ENCODE measurements around the gene MACROD1. TPM values are rescaled to one million over a fixed set of nuclear protein-coding genes. Genes with fewer than 3 reads are reported as not detected.

The MACROD1 gene
- total and polyA plus RNA-seq, 2 donors, result 9.7 to 16.6 TPM

DNA sequence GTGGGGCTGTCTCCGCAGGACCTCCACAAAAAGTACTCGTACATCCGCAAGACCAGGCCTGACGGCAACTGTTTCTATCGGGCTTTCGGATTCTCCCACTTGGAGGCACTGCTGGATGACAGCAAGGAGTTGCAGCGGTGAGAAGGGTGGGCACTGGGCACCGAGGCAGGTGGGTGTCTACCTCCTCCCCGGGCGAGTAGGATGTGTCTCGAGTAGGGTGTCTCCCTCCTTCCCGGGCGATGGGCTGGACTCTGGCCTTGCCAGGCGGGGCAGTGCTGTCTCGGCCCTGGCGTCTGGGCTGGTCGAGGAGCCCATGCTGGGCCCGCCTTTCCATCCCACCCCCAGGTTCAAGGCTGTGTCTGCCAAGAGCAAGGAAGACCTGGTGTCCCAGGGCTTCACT is 169.4 kb downstream of the MACROD1 start:
- no peak for DNase-seq (ENCODE audit: low read depth in 6 of 9, low spot score in 9 of 9)
- Histone ChIP-seq H3K36me3 (ENCODE audit: control insufficient read depth in 2 of 2, insufficient read depth in 2 of 2, low read length in 1 of 2) (peaks cover 53 to 59% of the 10 kb centered on the region in 2 donors), H3K4me3 (ENCODE audit: low read length in 2 of 2) (no peak overlapping the region), H3K4me1 (ENCODE audit: control insufficient read depth in 2 of 2, insufficient read depth in 2 of 2, low read length in 2 of 2) (peaks cover 6 to 16% of the 10 kb centered on the region in 2 donors), H3K27ac (ENCODE audit: low read depth in 1 of 2, low read length in 1 of 2) (no peak overlapping the region), H3K9me3 (ENCODE audit: control insufficient read depth in 2 of 2, insufficient read depth in 1 of 2, low read length in 1 of 2) (no peaks in the 10 kb centered on the region), H3K27me3 (ENCODE audit: control insufficient read depth in 2 of 2, insufficient read depth in 1 of 2, low read length in 1 of 2) (peaks cover 22 to 28% of the 10 kb centered on the region in 2 donors)
- 97% methylated on average over 18 of the region's 18 CpGs for WGBS

DNA sequence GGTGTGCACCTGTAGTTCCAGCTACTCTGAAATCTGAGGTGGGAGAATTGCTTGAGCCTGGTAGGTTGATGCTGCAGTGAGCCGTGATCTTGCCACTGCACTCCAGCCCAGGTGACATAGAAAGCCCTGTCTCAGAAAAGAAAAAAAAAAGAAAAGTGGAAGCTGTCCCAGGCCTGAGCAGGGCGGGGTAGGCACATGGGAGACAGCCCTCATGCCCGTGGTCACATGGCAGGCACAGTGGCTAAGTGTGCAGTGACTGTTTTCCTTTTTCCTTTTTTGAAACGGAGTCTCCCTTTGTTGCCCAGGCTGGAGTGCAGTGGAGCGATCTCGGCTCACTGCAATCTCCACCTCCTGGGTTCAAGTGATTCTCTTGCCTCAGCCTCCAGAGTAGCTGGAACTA is 171.9 kb downstream of the MACROD1 start:
- no peak overlapping the region for H3K4me3 ChIP-seq (ENCODE audit: low read length in 2 of 2)
- DNase-seq (ENCODE audit: low read depth in 6 of 9, low spot score in 9 of 9), result no peak
- WGBS, result 97% methylated on average over 6 of the region's 6 CpGs
- H3K27me3 ChIP-seq (ENCODE audit: control insufficient read depth in 2 of 2, insufficient read depth in 1 of 2, low read length in 1 of 2), result peaks cover under 1 to 5% of the 10 kb centered on the region in 2 donors
- H3K27ac ChIP-seq (ENCODE audit: low read depth in 1 of 2, low read length in 1 of 2), result no peak overlapping the region
- H3K36me3 ChIP-seq (ENCODE audit: control insufficient read depth in 2 of 2, insufficient read depth in 2 of 2, low read length in 1 of 2), result peaks cover 71 to 73% of the 10 kb centered on the region in 2 donors
- H3K9me3 ChIP-seq (ENCODE audit: control insufficient read depth in 2 of 2, insufficient read depth in 1 of 2, low read length in 1 of 2), result no peaks in the 10 kb centered on the region
- H3K4me1 ChIP-seq (ENCODE audit: control insufficient read depth in 2 of 2, insufficient read depth in 2 of 2, low read length in 2 of 2), result no peaks in the 10 kb centered on the region

DNA sequence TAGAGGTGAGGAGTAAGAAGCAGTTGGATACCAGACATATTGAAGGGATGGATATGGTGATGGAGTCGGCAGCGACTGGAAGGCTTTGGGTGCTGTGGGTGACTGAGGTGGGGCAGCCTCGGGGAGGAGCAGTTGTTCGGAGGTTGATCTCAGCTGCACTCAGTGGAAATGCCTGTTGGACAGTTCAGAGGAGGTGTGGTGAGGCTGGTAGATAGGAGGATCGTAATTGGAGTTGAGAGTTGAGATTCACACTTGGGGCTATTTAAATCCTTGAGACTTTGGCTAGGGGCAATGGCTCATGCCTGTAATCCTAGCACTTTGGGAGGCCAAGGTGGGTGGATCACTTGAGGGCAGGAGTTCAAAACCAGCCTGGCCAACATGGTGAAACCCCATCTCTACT is 172.8 kb downstream of the MACROD1 start:
- H3K4me1 ChIP-seq (ENCODE audit: control insufficient read depth in 2 of 2, insufficient read depth in 2 of 2, low read length in 2 of 2), result peaks cover 0 to 2% of the 10 kb centered on the region in 2 donors
- no peak overlapping the region for H3K27ac ChIP-seq (ENCODE audit: low read depth in 1 of 2, low read length in 1 of 2)
- H3K27me3 ChIP-seq (ENCODE audit: control insufficient read depth in 2 of 2, insufficient read depth in 1 of 2, low read length in 1 of 2), result no peaks in the 10 kb centered on the region
- H3K4me3 ChIP-seq (ENCODE audit: low read length in 2 of 2), result no peak overlapping the region
- H3K36me3 ChIP-seq (ENCODE audit: control insufficient read depth in 2 of 2, insufficient read depth in 2 of 2, low read length in 1 of 2), result peaks cover 73 to 76% of the 10 kb centered on the region in 2 donors
- WGBS, result 98% methylated on average over 5 of the region's 5 CpGs
- H3K9me3 ChIP-seq (ENCODE audit: control insufficient read depth in 2 of 2, insufficient read depth in 1 of 2, low read length in 1 of 2), result no peaks in the 10 kb centered on the region
- no peak for DNase-seq (ENCODE audit: low read depth in 6 of 9, low spot score in 9 of 9)

DNA sequence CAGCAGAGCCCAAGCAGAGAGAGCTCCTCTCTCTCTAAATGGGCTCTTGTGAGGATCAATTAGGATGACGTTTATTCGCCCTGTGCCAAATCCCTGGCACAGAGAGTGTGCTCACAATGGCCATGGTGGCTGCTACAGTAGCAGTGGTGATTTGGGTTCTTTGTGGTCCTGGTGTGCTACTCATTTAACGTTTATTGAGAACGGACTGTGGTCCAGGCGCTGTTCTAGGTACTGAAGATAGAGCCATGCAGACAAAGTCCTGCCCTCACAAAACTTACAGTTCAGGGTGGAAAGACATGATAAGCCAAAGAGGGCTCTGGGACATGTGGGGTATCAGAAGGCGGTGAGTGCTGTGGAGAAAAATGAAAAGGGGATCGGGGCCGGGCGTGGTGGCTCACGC is 174.4 kb downstream of the MACROD1 start:
- H3K4me1 ChIP-seq (ENCODE audit: control insufficient read depth in 2 of 2, insufficient read depth in 2 of 2, low read length in 2 of 2), result peaks cover 7 to 11% of the 10 kb centered on the region in 2 donors
- H3K4me3 ChIP-seq (ENCODE audit: low read length in 2 of 2), result no peak overlapping the region
- no peaks in the 10 kb centered on the region for H3K9me3 ChIP-seq (ENCODE audit: control insufficient read depth in 2 of 2, insufficient read depth in 1 of 2, low read length in 1 of 2)
- H3K27me3 ChIP-seq (ENCODE audit: control insufficient read depth in 2 of 2, insufficient read depth in 1 of 2, low read length in 1 of 2), result no peaks in the 10 kb centered on the region
- DNase-seq (ENCODE audit: low read depth in 6 of 9, low spot score in 9 of 9), result no peak
- 98% methylated on average over 10 of the region's 10 CpGs for WGBS
- H3K36me3 ChIP-seq (ENCODE audit: control insufficient read depth in 2 of 2, insufficient read depth in 2 of 2, low read length in 1 of 2), result peaks cover 57 to 64% of the 10 kb centered on the region in 2 donors
- H3K27ac ChIP-seq (ENCODE audit: low read depth in 1 of 2, low read length in 1 of 2), result no peak overlapping the region

DNA sequence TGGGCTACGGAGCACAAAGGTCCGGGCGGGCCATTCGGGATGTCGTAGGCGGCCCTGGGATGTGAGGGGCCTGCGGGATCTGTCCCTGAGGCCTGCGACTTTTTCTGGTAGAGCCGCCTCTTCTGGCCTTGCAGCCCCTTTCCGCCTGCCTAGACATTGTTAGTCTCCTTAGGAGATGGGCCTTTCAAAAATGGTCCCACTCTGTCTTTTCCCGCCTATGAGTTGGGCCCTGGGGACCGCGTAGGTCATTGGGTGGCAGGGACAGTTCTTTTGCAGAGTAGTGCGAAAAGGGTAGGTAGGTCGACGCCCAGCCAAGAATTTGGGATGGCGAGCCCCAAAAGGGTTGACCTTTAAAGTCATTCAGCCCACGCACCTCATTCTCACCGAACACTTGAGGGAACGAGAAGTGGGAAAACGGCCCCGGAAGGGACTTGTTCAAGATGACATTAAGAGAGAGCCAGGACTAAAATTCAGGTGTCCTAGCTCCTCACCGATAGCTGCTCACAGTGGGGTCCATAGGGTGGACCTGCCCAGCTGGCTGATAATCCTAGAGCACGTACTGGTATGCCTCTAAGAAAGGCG is 178.9 kb downstream of the MACROD1 start:
- no peak for DNase-seq (ENCODE audit: low read depth in 6 of 9, low spot score in 9 of 9)
- Histone ChIP-seq H3K9me3 (ENCODE audit: control insufficient read depth in 2 of 2, insufficient read depth in 1 of 2, low read length in 1 of 2) (no peaks in the 10 kb centered on the region), H3K4me1 (ENCODE audit: control insufficient read depth in 2 of 2, insufficient read depth in 2 of 2, low read length in 2 of 2) (peaks cover 11 to 27% of the 10 kb centered on the region in 2 donors), H3K27me3 (ENCODE audit: control insufficient read depth in 2 of 2, insufficient read depth in 1 of 2, low read length in 1 of 2) (no peaks in the 10 kb centered on the region), H3K4me3 (ENCODE audit: low read length in 2 of 2) (peak overlapping the region; percentile 81 to 97), H3K27ac (ENCODE audit: low read depth in 1 of 2, low read length in 1 of 2) (peak overlapping the region in 1 of 2 donors; percentile 17), H3K36me3 (ENCODE audit: control insufficient read depth in 2 of 2, insufficient read depth in 2 of 2, low read length in 1 of 2) (peaks cover 26 to 32% of the 10 kb centered on the region in 2 donors)
- 58% methylated on average over 25 of the region's 25 CpGs for WGBS

DNA sequence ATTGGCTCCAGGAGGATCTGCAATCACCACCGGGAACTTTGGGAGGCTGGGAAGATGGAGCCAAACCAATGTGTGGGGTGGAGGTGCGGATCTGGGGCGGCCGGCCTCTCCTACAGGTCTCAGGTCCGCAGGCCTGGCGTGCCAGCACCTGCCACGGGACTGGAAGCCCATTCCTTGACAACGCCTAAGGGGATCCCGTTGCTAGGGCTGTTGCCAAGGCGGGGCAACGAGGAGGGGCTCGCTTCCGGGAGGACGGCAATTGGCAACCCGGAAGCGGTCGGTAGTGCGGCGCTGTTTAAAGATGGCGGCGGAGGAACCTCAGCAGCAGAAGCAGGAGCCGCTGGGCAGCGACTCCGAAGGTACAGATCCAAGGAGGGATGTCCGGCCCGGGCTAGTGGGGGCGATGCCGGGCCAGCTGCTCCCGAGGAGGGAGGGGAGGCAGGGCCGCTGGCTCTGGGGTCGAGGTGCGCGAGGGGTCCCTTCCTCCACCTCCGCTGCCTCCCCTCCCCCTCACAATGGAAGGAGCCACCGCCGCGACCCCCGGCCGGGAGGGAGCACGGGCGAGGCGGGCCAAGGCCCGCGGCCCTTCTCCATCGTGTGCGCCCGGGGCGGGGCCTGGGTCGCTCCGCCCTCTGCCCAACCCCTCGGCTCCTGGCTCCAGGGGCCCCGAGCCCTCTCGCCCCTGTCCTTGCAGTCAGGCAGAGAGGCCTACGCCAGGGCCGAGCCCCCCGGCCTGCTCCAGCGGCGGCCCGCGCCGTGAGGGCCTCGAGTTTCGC is 179.6 kb downstream of the MACROD1 start, which contains the start of gene OTUB1:
Gene OTUB1 (plus strand): TSS at position 283 of the 776 bp plus-strand sequence. CDS start 19 bp downstream, at position 302.
- peaks cover 11 to 27% of the 10 kb centered on the region in 2 donors for H3K4me1 ChIP-seq (ENCODE audit: control insufficient read depth in 2 of 2, insufficient read depth in 2 of 2, low read length in 2 of 2)

DNA sequence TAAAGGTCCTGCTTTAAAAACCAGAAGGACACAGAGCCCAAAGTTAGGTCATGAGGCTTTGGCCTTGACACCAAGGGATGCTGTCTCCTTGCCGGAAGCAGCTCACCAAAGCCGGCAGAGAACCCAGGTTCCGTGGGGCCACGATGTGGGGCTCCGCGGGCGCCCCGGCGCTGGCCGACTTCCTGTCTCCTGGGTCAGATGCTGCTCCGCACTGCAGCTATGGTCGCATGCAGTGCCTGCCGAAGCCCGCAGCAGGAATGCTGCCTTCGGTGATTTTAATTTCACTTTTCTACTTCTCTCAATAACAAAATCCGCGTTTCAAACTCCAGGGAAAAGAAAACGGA is 180.1 kb downstream of the MACROD1 start:
- H3K27ac ChIP-seq (ENCODE audit: low read depth in 1 of 2, low read length in 1 of 2), result peak overlapping the region; percentile 69 to 85
- no peaks in the 10 kb centered on the region for H3K9me3 ChIP-seq (ENCODE audit: control insufficient read depth in 2 of 2, insufficient read depth in 1 of 2, low read length in 1 of 2)
- H3K27me3 ChIP-seq (ENCODE audit: control insufficient read depth in 2 of 2, insufficient read depth in 1 of 2, low read length in 1 of 2), result no peaks in the 10 kb centered on the region
- peaks cover 16 to 22% of the 10 kb centered on the region in 2 donors for H3K36me3 ChIP-seq (ENCODE audit: control insufficient read depth in 2 of 2, insufficient read depth in 2 of 2, low read length in 1 of 2)
- DNase-seq (ENCODE audit: low read depth in 6 of 9, low spot score in 9 of 9), result peak in 5 of 9 donors; percentile 46 to 79 (median 61)
- WGBS, result under 1% methylated on average over 18 of the region's 18 CpGs
- peaks cover 11 to 27% of the 10 kb centered on the region in 2 donors for H3K4me1 ChIP-seq (ENCODE audit: control insufficient read depth in 2 of 2, insufficient read depth in 2 of 2, low read length in 2 of 2)
- H3K4me3 ChIP-seq (ENCODE audit: low read length in 2 of 2), result peak overlapping the region; percentile 81 to 97

More for the DNA sequence above, 179.6 kb downstream of the MACROD1 start, which contains the start of gene OTUB1:
- Histone ChIP-seq H3K27me3 (ENCODE audit: control insufficient read depth in 2 of 2, insufficient read depth in 1 of 2, low read length in 1 of 2) (no peaks in the 10 kb centered on the region), H3K36me3 (ENCODE audit: control insufficient read depth in 2 of 2, insufficient read depth in 2 of 2, low read length in 1 of 2) (peaks cover 22 to 28% of the 10 kb centered on the region in 2 donors), H3K9me3 (ENCODE audit: control insufficient read depth in 2 of 2, insufficient read depth in 1 of 2, low read length in 1 of 2) (no peaks in the 10 kb centered on the region), H3K27ac (ENCODE audit: low read depth in 1 of 2, low read length in 1 of 2) (peak within 1 kb of the TSS; percentile 69 to 87), H3K4me3 (ENCODE audit: low read length in 2 of 2) (peak within 1 kb of the TSS; percentile 81 to 97)
- peak; percentile 66 to 91 (median 73) for DNase-seq (ENCODE audit: low read depth in 6 of 9, low spot score in 9 of 9)
- under 1% methylated on average over 63 of the region's 63 CpGs for WGBS

DNA sequence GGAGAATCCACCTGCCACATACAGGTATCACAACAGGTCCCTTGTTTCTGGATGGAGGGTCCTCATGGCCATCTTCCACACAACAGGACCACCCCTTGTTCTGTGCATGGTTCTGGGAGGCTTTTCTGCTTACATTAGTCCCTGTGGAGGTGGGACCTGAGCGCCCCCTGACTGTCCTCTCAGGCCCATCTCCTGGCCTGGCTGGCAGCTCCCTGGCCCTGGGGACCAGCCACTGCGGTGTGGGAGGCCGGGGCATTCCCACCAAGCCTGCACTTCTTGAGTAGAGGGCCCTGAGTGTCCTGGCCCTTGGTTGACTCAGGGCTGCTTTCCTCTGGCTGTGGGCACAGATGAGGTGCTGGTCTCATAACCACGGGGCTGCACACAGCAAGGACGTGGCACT is 186.5 kb downstream of the MACROD1 start:
- no peaks in the 10 kb centered on the region for H3K9me3 ChIP-seq (ENCODE audit: control insufficient read depth in 2 of 2, insufficient read depth in 1 of 2, low read length in 1 of 2)
- H3K4me3 ChIP-seq (ENCODE audit: low read length in 2 of 2), result no peak overlapping the region
- no peak overlapping the region for H3K27ac ChIP-seq (ENCODE audit: low read depth in 1 of 2, low read length in 1 of 2)
- H3K36me3 ChIP-seq (ENCODE audit: control insufficient read depth in 2 of 2, insufficient read depth in 2 of 2, low read length in 1 of 2), result peaks cover 15 to 22% of the 10 kb centered on the region in 2 donors
- no peaks in the 10 kb centered on the region for H3K27me3 ChIP-seq (ENCODE audit: control insufficient read depth in 2 of 2, insufficient read depth in 1 of 2, low read length in 1 of 2)
- DNase-seq (ENCODE audit: low read depth in 6 of 9, low spot score in 9 of 9), result no peak
- peaks cover 7 to 25% of the 10 kb centered on the region in 2 donors for H3K4me1 ChIP-seq (ENCODE audit: control insufficient read depth in 2 of 2, insufficient read depth in 2 of 2, low read length in 2 of 2)
- WGBS, result 99% methylated on average over 5 of the region's 5 CpGs

DNA sequence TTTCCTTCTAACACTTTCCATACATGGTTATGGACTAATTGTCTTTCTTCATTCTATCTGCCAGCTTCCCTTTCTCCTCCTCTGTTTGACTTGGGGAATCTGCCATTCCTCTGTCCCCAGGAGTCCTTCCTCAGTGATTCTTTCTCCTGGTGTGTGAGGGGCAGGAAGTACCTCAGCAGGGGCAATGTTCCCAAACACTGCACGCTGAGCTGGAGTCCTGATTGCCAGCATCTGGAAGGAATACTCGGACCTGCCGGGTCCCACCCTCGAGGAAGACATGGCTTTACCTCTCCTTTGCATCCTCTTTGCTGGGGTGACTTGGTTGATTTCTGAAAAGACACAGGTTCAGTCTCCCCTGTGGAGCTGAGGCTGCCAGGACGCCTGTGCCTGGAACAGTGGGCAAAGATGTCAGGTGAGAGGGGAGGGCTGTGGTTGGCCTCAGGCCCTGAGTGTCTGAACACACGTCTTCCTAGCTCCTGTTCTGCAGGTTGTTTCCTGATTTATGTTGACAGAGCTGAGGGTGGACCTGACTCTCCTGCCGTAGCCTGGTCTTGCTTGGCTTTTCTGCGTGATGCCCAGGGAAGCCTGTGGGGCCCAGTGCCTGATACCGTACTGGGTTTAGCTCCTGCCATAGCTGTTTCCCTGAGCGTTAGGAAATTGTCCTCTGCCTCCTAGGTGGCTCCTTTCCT is 187.2 kb downstream of the MACROD1 start:
- WGBS, result 93% methylated on average over 10 of the region's 10 CpGs
- Histone ChIP-seq H3K36me3 (ENCODE audit: control insufficient read depth in 2 of 2, insufficient read depth in 2 of 2, low read length in 1 of 2) (peaks cover 15 to 22% of the 10 kb centered on the region in 2 donors), H3K4me3 (ENCODE audit: low read length in 2 of 2) (no peak overlapping the region), H3K27ac (ENCODE audit: low read depth in 1 of 2, low read length in 1 of 2) (no peak overlapping the region), H3K9me3 (ENCODE audit: control insufficient read depth in 2 of 2, insufficient read depth in 1 of 2, low read length in 1 of 2) (no peaks in the 10 kb centered on the region), H3K27me3 (ENCODE audit: control insufficient read depth in 2 of 2, insufficient read depth in 1 of 2, low read length in 1 of 2) (no peaks in the 10 kb centered on the region), H3K4me1 (ENCODE audit: control insufficient read depth in 2 of 2, insufficient read depth in 2 of 2, low read length in 2 of 2) (peaks cover 7 to 28% of the 10 kb centered on the region in 2 donors)
- DNase-seq (ENCODE audit: low read depth in 6 of 9, low spot score in 9 of 9), result no peak

All from thymus (tissue), 11 donors.